NOMO-1 (cell line): ENCODE measurements around the gene USP31.
"Not testable (repeated sequence)": the region's sequence is repeated elsewhere in the genome, so short reads cannot be mapped to it uniquely, and the experiment has no call there.

ENCODE experiments used
- DNase-seq, 2 experiments: peaks; one replicate each; lab custom pipeline; 2025; ENCODE audit not compliant: unreplicated experiment in 2 of 2; lab: John Stamatoyannopoulos, UW

The USP31 gene

GRCh38 chr16:23101012-23101550 lies 48.2 kb downstream of the USP31 start:
- DNase-seq, result no peak

GRCh38 chr16:23096450-23096849 lies 52.8 kb downstream of the USP31 start:
- not testable (repeated sequence) for DNase-seq

- DNase-seq, result not testable (repeated sequence)
Measured at GRCh38 chr16:23094136-23094535, 55.1 kb downstream of the USP31 start.

GRCh38 chr16:23092801-23093117 lies 56.5 kb downstream of the USP31 start:
- no peak for DNase-seq

- no peak for DNase-seq
Measured at GRCh38 chr16:23092072-23092800, 57.0 kb downstream of the USP31 start.

- DNase-seq, result no peak
Measured at GRCh38 chr16:23089111-23089510, 60.1 kb downstream of the USP31 start.

- DNase-seq, result no peak
Measured at GRCh38 chr16:23088018-23088417, 61.2 kb downstream of the USP31 start.

- no peak for DNase-seq
Measured at GRCh38 chr16:23085949-23086348, 63.3 kb downstream of the USP31 start.

GRCh38 chr16:23082161-23082788 lies 67.0 kb downstream of the USP31 start:
- no peak for DNase-seq

- no peak for DNase-seq
Measured at GRCh38 chr16:23081675-23082119, 67.6 kb downstream of the USP31 start.

GRCh38 chr16:23080747-23081146 lies 68.5 kb downstream of the USP31 start:
- DNase-seq, result no peak

- no peak for DNase-seq
Measured at GRCh38 chr16:23080329-23080728, 68.9 kb downstream of the USP31 start.

GRCh38 chr16:23079675-23080301 lies 69.5 kb downstream of the USP31 start:
- DNase-seq, result no peak

GRCh38 chr16:23074423-23074822 lies 74.8 kb downstream of the USP31 start:
- no peak for DNase-seq

- no peak for DNase-seq
Measured at GRCh38 chr16:23072769-23073549, 76.3 kb downstream of the USP31 start.

GRCh38 chr16:23072084-23072599 lies 77.1 kb downstream of the USP31 start:
- no peak for DNase-seq

- no peak for DNase-seq
Measured at GRCh38 chr16:23071196-23072083, 77.8 kb downstream of the USP31 start.

- DNase-seq, result no peak
Measured at GRCh38 chr16:23069844-23070243, 79.4 kb downstream of the USP31 start.

GRCh38 chr16:23068079-23068736 lies 81.0 kb downstream of the USP31 start:
- DNase-seq, result no peak
